CD14-positive monocyte (primary cell): ENCODE measurements around the gene TRIM34. TPM values are rescaled to one million over a fixed set of nuclear protein-coding genes. Genes with fewer than 3 reads are reported as not detected.
A peak's percentile ranks its signal among the peaks of the same experiment; 100 is the strongest.

Source experiments
- DNase-seq, 3 donors: peaks; one replicate each; pipeline ENCODE4 v3.0.0-alpha.2; 2011 to 2022
- H2AFZ ChIP-seq: 2 replicates; pipeline ENCODE4 v1.6.0; 2012; ENCODE audit warnings: mild to moderate bottlenecking, low read depth, low read length, inconsistent platforms; ENCODE audit not compliant: insufficient read depth, poor library complexity, severe bottlenecking
- H3K27ac ChIP-seq, 2 donors: 1 replicate in 1 of 2; 2 replicates in 1 of 2; pipeline ENCODE4 v1.5.1; 2012 to 2013; ENCODE audit warnings: low read length in 2 of 2, control low read depth in 1 of 2, inconsistent platforms in 1 of 2, low read depth in 1 of 2, mild to moderate bottlenecking in 1 of 2
- H3K27me3 ChIP-seq, 2 donors: one replicate each; pipeline versions ENCODE4 v1.6.0 to v1.6.1; 2011 to 2013; ENCODE audit warnings: low read length in 2 of 2; ENCODE audit not compliant: control insufficient read depth in 2 of 2, insufficient read depth in 2 of 2
- H3K36me3 ChIP-seq, 2 donors: replicated peaks in 1 of 2; 1 replicate in 1 of 2; 2 replicates in 1 of 2; pipeline versions ENCODE4 v1.5.1 to v1.6.1; 2012 to 2013; ENCODE audit warnings: low read length in 2 of 2, control low read depth in 1 of 2, inconsistent platforms in 1 of 2, mild to moderate bottlenecking in 1 of 2; ENCODE audit not compliant: insufficient read depth in 2 of 2, control insufficient read depth in 1 of 2
- H3K4me1 ChIP-seq, 2 donors: 1 replicate in 1 of 2; 2 replicates in 1 of 2; pipeline versions ENCODE4 v1.5.1 to v1.6.1; 2012 to 2013; ENCODE audit warnings: low read length in 2 of 2, control low read depth in 1 of 2, inconsistent platforms in 1 of 2, mild to moderate bottlenecking in 1 of 2, moderate library complexity in 1 of 2; ENCODE audit not compliant: insufficient read depth in 2 of 2, control insufficient read depth in 1 of 2
- H3K4me2 ChIP-seq: replicated peaks from 2 replicates; pipeline ENCODE3; 2012; ENCODE audit warnings: low read length, moderate library complexity, mild to moderate bottlenecking; ENCODE audit not compliant: poor library complexity, severe bottlenecking; ENCODE audit errors: extremely low read depth
- H3K4me3 ChIP-seq, 3 experiments: fragments of 200-600 bp in 1 of 3; sonication (generic) in 1 of 3; replicated peaks in 1 of 3; 1 replicate in 2 of 3; 2 replicates in 1 of 3; pipeline ENCODE4 v1.5.1; 2011 to 2013; ENCODE audit warnings: low read length in 3 of 3, mild to moderate bottlenecking in 3 of 3, control low read depth in 2 of 3, low read depth in 2 of 3, inconsistent platforms in 1 of 3, moderate library complexity in 1 of 3
- H3K79me2 ChIP-seq: 2 replicates; pipeline ENCODE4 v1.6.0; 2012; ENCODE audit warnings: mild to moderate bottlenecking, control low read depth, inconsistent platforms, low read length, moderate library complexity; ENCODE audit not compliant: insufficient read depth
- H3K9ac ChIP-seq: 2 replicates; pipeline ENCODE4 v1.6.0; 2017; ENCODE audit warnings: low read length, mild to moderate bottlenecking; ENCODE audit not compliant: insufficient read depth, poor library complexity, severe bottlenecking
- H3K9me3 ChIP-seq, 2 donors: replicated peaks in 1 of 2; 1 replicate in 1 of 2; 2 replicates in 1 of 2; pipeline versions ENCODE4 v1.5.1 to v1.6.1; 2012 to 2013; ENCODE audit warnings: low read length in 2 of 2, control low read depth in 1 of 2; ENCODE audit not compliant: control insufficient read depth in 1 of 2, insufficient read depth in 1 of 2
- H4K20me1 ChIP-seq: 2 replicates; pipeline ENCODE4 v1.6.0; 2012; ENCODE audit warnings: mild to moderate bottlenecking, low read length, control low read depth, moderate library complexity; ENCODE audit not compliant: insufficient read depth
- H3K27ac Mint-ChIP-seq, 7 donors: one replicate each; pipeline ENCODE4 v1.8.0; 2020; ENCODE audit warnings: mild to moderate bottlenecking in 7 of 7, mixed read lengths in 7 of 7, moderate library complexity in 6 of 7, inconsistent platforms in 2 of 7
- H3K27me3 Mint-ChIP-seq, 3 donors: one replicate each; pipeline ENCODE4 v1.8.0; 2021 to 2022; ENCODE audit warnings: low read depth in 3 of 3, mild to moderate bottlenecking in 3 of 3, mixed read lengths in 3 of 3, moderate library complexity in 3 of 3, inconsistent platforms in 1 of 3
- H3K36me3 Mint-ChIP-seq, 2 donors: one replicate each; pipeline ENCODE4 v1.8.0; 2020; ENCODE audit warnings: mixed read lengths in 2 of 2, inconsistent platforms in 1 of 2, mild to moderate bottlenecking in 1 of 2
- H3K4me1 Mint-ChIP-seq: one replicate; pipeline ENCODE4 v1.8.0; 2020; ENCODE audit warnings: mild to moderate bottlenecking, mixed read lengths
- H3K4me3 Mint-ChIP-seq, 2 donors: one replicate each; pipeline ENCODE4 v1.8.0; 2020; ENCODE audit warnings: mild to moderate bottlenecking in 2 of 2, mixed read lengths in 2 of 2, moderate library complexity in 1 of 2
- H3K9me3 Mint-ChIP-seq, 7 donors: one replicate each; pipeline ENCODE4 v1.8.0; 2020 to 2022; ENCODE audit warnings: mixed read lengths in 7 of 7, mild to moderate bottlenecking in 6 of 7, moderate library complexity in 6 of 7, inconsistent platforms in 2 of 7
- WGBS: methylation state at CpG from one replicate; pipeline ENCODE4 v1.1.5; 2013; ENCODE audit warnings: missing lambda C conversion rate; ENCODE audit not compliant: insufficient coverage; 5-methylcytosine and 5-hydroxymethylcytosine counted together
- intact Hi-C, 2 donors: fragments of 100-400 bp; cut with micrococcal nuclease; formaldehyde crosslinking; loops; one replicate each; pipeline versions ENCODE4 v1.15.0 to v1.15.1; 2023
- polyA plus RNA-seq, 3 donors: library from polyadenylated mRNA; depleted of rRNA in 1 of 3; unstranded in 2 of 3; stranded (reverse) in 1 of 3; fragments of 300-500 nt in 2 of 3; fragments of >200 nt in 1 of 3; fragmentation: Illumina TruSeq in 2 of 3; gene quantifications; 1 replicate in 2 of 3; 2 replicates in 1 of 3; pipeline ENCODE4 v1.2.3, GENCODE V29; 2012 to 2021
- TF ChIP-seq, protein P1 (sequence below): fragments of 200-600 bp; IDR thresholded peaks from one replicate; pipeline ENCODE4 v1.8.0; 2022; ENCODE audit warnings: antibody characterized with exemption, mild to moderate bottlenecking

The TRIM34 gene
- polyA plus RNA-seq, 3 donors, result 21.9 to 25.7 (median 23.5) TPM

DNA sequence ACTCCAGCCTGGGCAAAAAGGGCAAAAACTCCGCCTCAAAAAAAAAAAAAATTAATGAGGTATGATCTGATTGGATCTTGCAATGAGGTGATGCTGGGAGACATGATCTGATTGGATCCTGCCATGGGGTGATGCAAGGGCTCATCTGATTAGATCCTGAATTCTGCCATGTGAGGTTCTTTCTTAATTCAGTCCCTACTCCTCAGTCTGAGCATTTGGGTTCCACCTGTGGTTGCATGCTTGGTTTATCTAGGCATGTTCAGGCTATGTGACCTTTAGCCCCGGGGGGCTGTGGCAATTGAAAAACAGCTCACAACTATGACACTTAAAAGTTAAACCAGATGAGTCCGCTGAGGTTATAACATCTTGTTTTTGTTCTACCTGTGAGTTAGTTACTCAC, 33.2 kb upstream of the TRIM34 start:
- Mint-ChIP-seq H3K27ac (no peak overlapping the region), H3K36me3 (no peaks in the 10 kb centered on the region), H3K9me3 (peaks cover 0 to 9% (median 2%) of the 10 kb centered on the region in 7 donors), H3K4me3 (no peak overlapping the region), H3K4me1 (peaks cover 6% of the 10 kb centered on the region), H3K27me3 (peaks cover 0 to 4% (median 0%) of the 10 kb centered on the region in 3 donors)
- Histone ChIP-seq H2AFZ (no peak overlapping the region), H3K27me3 (no peaks in the 10 kb centered on the region), H3K36me3 (no peaks in the 10 kb centered on the region), H4K20me1 (no peaks in the 10 kb centered on the region), H3K79me2 (no peaks in the 10 kb centered on the region), H3K27ac (no peak overlapping the region), H3K4me3 (no peak overlapping the region), H3K4me2 (no peak overlapping the region), H3K4me1 (peaks cover 0 to 2% of the 10 kb centered on the region in 2 donors), H3K9ac (no peak overlapping the region), H3K9me3 (no peaks in the 10 kb centered on the region)
- 92% methylated on average over 1 of the region's 3 CpGs for WGBS
- TF ChIP-seq, protein P1, sequence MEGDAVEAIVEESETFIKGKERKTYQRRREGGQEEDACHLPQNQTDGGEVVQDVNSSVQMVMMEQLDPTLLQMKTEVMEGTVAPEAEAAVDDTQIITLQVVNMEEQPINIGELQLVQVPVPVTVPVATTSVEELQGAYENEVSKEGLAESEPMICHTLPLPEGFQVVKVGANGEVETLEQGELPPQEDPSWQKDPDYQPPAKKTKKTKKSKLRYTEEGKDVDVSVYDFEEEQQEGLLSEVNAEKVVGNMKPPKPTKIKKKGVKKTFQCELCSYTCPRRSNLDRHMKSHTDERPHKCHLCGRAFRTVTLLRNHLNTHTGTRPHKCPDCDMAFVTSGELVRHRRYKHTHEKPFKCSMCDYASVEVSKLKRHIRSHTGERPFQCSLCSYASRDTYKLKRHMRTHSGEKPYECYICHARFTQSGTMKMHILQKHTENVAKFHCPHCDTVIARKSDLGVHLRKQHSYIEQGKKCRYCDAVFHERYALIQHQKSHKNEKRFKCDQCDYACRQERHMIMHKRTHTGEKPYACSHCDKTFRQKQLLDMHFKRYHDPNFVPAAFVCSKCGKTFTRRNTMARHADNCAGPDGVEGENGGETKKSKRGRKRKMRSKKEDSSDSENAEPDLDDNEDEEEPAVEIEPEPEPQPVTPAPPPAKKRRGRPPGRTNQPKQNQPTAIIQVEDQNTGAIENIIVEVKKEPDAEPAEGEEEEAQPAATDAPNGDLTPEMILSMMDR, result no peak
- no peak for DNase-seq
- intact Hi-C loops, result no loop called here

DNA sequence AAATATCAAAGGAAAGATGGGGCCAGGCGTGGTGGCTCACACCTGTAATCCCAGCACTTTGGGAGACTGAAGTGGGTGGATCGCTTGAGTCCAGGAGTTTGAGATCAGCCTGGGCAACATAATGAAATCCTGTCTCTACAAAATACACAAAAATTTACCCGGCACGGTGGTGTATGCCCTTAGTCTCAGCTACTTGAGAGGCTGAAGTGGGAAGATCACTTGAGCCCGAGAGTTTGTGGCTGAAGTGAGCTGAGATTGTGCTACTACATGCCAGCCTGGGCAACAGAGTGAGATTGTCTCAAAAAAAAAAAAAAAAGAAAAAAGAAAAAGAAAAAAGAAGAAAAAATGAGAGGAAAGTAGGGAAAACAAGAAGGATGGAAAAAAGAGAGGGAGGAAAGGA, 32.2 kb upstream of the TRIM34 start:
- Histone ChIP-seq H3K4me1 (peaks cover 0 to 7% of the 10 kb centered on the region in 2 donors), H3K79me2 (no peaks in the 10 kb centered on the region), H3K4me3 (no peak overlapping the region), H2AFZ (no peak overlapping the region), H4K20me1 (no peaks in the 10 kb centered on the region), H3K9ac (no peak overlapping the region), H3K9me3 (no peaks in the 10 kb centered on the region), H3K27ac (no peak overlapping the region), H3K4me2 (no peak overlapping the region), H3K36me3 (no peaks in the 10 kb centered on the region), H3K27me3 (no peaks in the 10 kb centered on the region)
- H3K27ac Mint-ChIP-seq, result peak overlapping the region in 1 of 7 donors; percentile 26
- H3K4me1 Mint-ChIP-seq, result peaks cover 15% of the 10 kb centered on the region
- DNase-seq, result no peak
- no peaks in the 10 kb centered on the region for H3K36me3 Mint-ChIP-seq
- TF ChIP-seq, protein P1, result no peak
- H3K9me3 Mint-ChIP-seq, result peaks cover 0 to 9% (median 2%) of the 10 kb centered on the region in 7 donors
- intact Hi-C loops, result no loop called here
- H3K27me3 Mint-ChIP-seq, result peaks cover 0 to 2% (median 0%) of the 10 kb centered on the region in 3 donors
- 100% methylated on average over 1 of the region's 5 CpGs for WGBS
- no peak overlapping the region for H3K4me3 Mint-ChIP-seq
